K562 (cell line): ENCODE data around the gene NUDT9. TPM values are rescaled to one million over a fixed set of nuclear protein-coding genes. Genes with fewer than 3 reads are reported as not detected.

Source experiments
- ATAC-seq: fragments of 200-7000 bp; cut with Tn5 transposase; 3 replicates; pipeline ENCODE4 v1.9.1; 2020; ENCODE audit warnings: moderate library complexity
- BruUV-seq: library from RNA; stranded (reverse); fragments of 400-500 nt; replicated peaks from 2 replicates; lab custom pipeline; 2021; lab: Mats Ljungman, UMichigan
- CTCF ChIA-PET: fragments of 300-600 bp; formaldehyde crosslinking; extraction: SDS; loops from one replicate; lab custom pipeline; 2021; ENCODE audit warnings: low intra/inter-chr PET ratio; lab: Yijun Ruan, JAX
- POLR2A ChIA-PET: fragments of 300-600, 350-650 bp; sonication (Branson Sonifier 250); formaldehyde crosslinking; extraction: SDS; loops from one replicate; lab custom pipeline; 2021; ENCODE audit warnings: antibody characterized with exemption, inconsistent platforms; lab: Yijun Ruan, JAX
- DNase-seq, 4 experiments: peaks; one replicate each; pipeline versions ENCODE4 v3.0.0 to v3.0.0-alpha.2; 2011 to 2018; ENCODE audit warnings: low spot score in 3 of 4, mixed read lengths in 3 of 4; ENCODE audit errors: extremely low read depth in 1 of 4
- FAIRE-seq: peaks from 2 replicates; lab custom pipeline; 2011; peaks lifted over from hg19 to GRCh38; lab: Jason Lieb, UNC
- H2AFZ ChIP-seq: 2 replicates; pipeline ENCODE4 v1.6.0; 2011; ENCODE audit warnings: low read depth, low read length, control low read depth, inconsistent platforms
- H3K27ac ChIP-seq: fragments of 200-600 bp; 3 replicates; pipeline ENCODE4 v1.8.0; 2011; ENCODE audit warnings: low read depth, mild to moderate bottlenecking, control low read depth, inconsistent platforms, low read length, moderate library complexity, mixed read lengths; ENCODE audit errors: extremely low read depth
- H3K27me3 ChIP-seq, 2 experiments: fragments of 300-600 bp in 1 of 2; 2 replicates in 1 of 2; 3 replicates in 1 of 2; pipeline versions ENCODE4 v1.6.0 to v1.8.0; 2011; ENCODE audit warnings: inconsistent platforms in 2 of 2, low read length in 2 of 2, mild to moderate bottlenecking in 1 of 2, mixed read lengths in 1 of 2, moderate library complexity in 1 of 2; ENCODE audit not compliant: control insufficient read depth in 2 of 2, insufficient read depth in 2 of 2
- H3K36me3 ChIP-seq: fragments of 300-600 bp; 3 replicates; pipeline ENCODE4 v1.8.0; 2011; ENCODE audit warnings: mild to moderate bottlenecking, low read length, inconsistent platforms; ENCODE audit not compliant: control insufficient read depth, insufficient read depth
- H3K4me1 ChIP-seq, 2 experiments: fragments of 200-600 bp in 1 of 2; replicated peaks in 1 of 2; 2 replicates in 1 of 2; 3 replicates in 1 of 2; pipeline versions ENCODE4 v1.5.1 to v1.8.0; 2011; ENCODE audit warnings: inconsistent platforms in 2 of 2, low read length in 2 of 2, mild to moderate bottlenecking in 1 of 2, mixed read lengths in 1 of 2, moderate library complexity in 1 of 2; ENCODE audit not compliant: control insufficient read depth in 2 of 2, insufficient read depth in 2 of 2
- H3K4me2 ChIP-seq: 2 replicates; pipeline ENCODE4 v1.6.1; 2011; ENCODE audit warnings: low read length, control low read depth, inconsistent platforms, mixed read lengths; ENCODE audit not compliant: insufficient read depth
- H3K4me3 ChIP-seq: fragments of 200-600 bp; sonication (generic), shearing (Covaris generic); 2 replicates; pipeline ENCODE4 v1.5.1; 2016; ENCODE audit warnings: control low read depth, inconsistent platforms
- H3K79me2 ChIP-seq: fragments of 200-600 bp; 3 replicates; pipeline ENCODE4 v1.8.0; 2011; ENCODE audit warnings: low read length, inconsistent platforms; ENCODE audit not compliant: control insufficient read depth, insufficient read depth
- H3K9ac ChIP-seq, 2 experiments: 2 replicates each; pipeline versions ENCODE4 v1.6.0 to v1.6.1; 2011; ENCODE audit warnings: low read depth in 2 of 2, low read length in 2 of 2, control low read depth in 1 of 2, inconsistent platforms in 1 of 2, mild to moderate bottlenecking in 1 of 2, mixed read lengths in 1 of 2; ENCODE audit not compliant: insufficient read depth in 1 of 2
- H3K9me1 ChIP-seq: one replicate; pipeline ENCODE4 v1.6.0; 2011; ENCODE audit warnings: inconsistent platforms, mild to moderate bottlenecking, low read length, moderate library complexity; ENCODE audit not compliant: control insufficient read depth, insufficient read depth
- H3K9me3 ChIP-seq: replicated peaks from 2 replicates; pipeline ENCODE4 v1.5.1; 2011; ENCODE audit warnings: low read depth, low read length, inconsistent platforms; ENCODE audit not compliant: control insufficient read depth, insufficient read depth
- H4K20me1 ChIP-seq: replicated peaks from 2 replicates; pipeline ENCODE4 v1.6.1; 2011; ENCODE audit warnings: low read length, inconsistent platforms, mixed read lengths; ENCODE audit not compliant: control insufficient read depth, insufficient read depth
- ASH1L ChIP-seq: fragments of 450-650 bp; IDR thresholded peaks from 2 replicates; pipeline ENCODE4 v1.6.1; 2018; ENCODE audit warnings: borderline replicate concordance, mild to moderate bottlenecking, low read depth; ENCODE audit not compliant: partially characterized antibody
- BCOR ChIP-seq: fragments of 450-650 bp; IDR thresholded peaks from 2 replicates; pipeline ENCODE4 v1.6.1; 2016
- CBFB ChIP-seq: sonication (generic); formaldehyde crosslinking; IDR thresholded peaks from 2 replicates; pipeline ENCODE4 v1.4.0; 2020; ENCODE audit warnings: mild to moderate bottlenecking, missing genetic modification reagents
- ELF1 ChIP-seq: fragments of 200-800 bp; sonication (Bioruptor generic); IDR thresholded peaks from 2 replicates; pipeline ENCODE4 v1.6.1; 2016; ENCODE audit warnings: missing genetic modification characterization, missing compliant biosample characterization
- HDAC3 ChIP-seq: fragments of 450-650 bp; IDR thresholded peaks from 2 replicates; pipeline ENCODE4 v1.6.1; 2018; ENCODE audit warnings: borderline replicate concordance, mild to moderate bottlenecking, moderate library complexity; ENCODE audit not compliant: partially characterized antibody
- KAT7 ChIP-seq: sonication (generic); formaldehyde crosslinking; IDR thresholded peaks from 2 replicates; pipeline ENCODE4 v1.8.0; 2022; ENCODE audit warnings: missing genetic modification reagents, mild to moderate bottlenecking, borderline replicate concordance
- PHF8 ChIP-seq: fragments of 200-600 bp; sonication (generic); IDR thresholded peaks from 2 replicates; pipeline ENCODE4 v1.6.1; 2012; ENCODE audit warnings: mixed run types, mild to moderate bottlenecking, inconsistent platforms, low read length, moderate library complexity, borderline replicate concordance
- PRMT5 ChIP-seq: sonication (generic); formaldehyde crosslinking; IDR thresholded peaks from 2 replicates; pipeline ENCODE4 v1.5.0; 2020; ENCODE audit warnings: missing genetic modification reagents
- SPI1 ChIP-seq: IDR thresholded peaks from 2 replicates; pipeline ENCODE4 v1.6.1; 2011; ENCODE audit warnings: low read depth, low read length, control low read depth, borderline replicate concordance
- ZNF133 ChIP-seq: fragments of 250-450 bp; sonication (Bioruptor Pico); IDR thresholded peaks from 2 replicates; pipeline ENCODE4 v1.4.0; 2020; ENCODE audit warnings: mild to moderate bottlenecking
- ZNF511 ChIP-seq: sonication (generic); formaldehyde crosslinking; IDR thresholded peaks from 2 replicates; pipeline ENCODE4 v1.8.0; 2022; ENCODE audit warnings: mild to moderate bottlenecking, missing genetic modification reagents
- in situ Hi-C: fragments of 300-500 bp; cut with MboI; formaldehyde crosslinking; loops from 4 replicates; pipeline ENCODE4 v1.15.0; 2018; ENCODE audit warnings: inconsistent platforms, mixed read lengths
- intact Hi-C: fragments of 100-400 bp; cut with micrococcal nuclease; formaldehyde crosslinking; loops from 2 replicates; pipeline ENCODE4 v1.14.2; 2022
- polyA plus RNA-seq, 8 experiments: library from polyadenylated mRNA; depleted of rRNA in 4 of 8; stranded (reverse) in 5 of 8; unstranded in 3 of 8; fragments of >200 nt; fragmentation: Nextera tagmentation in 2 of 8; fragmentation: Illumina TruSeq in 1 of 8; extraction: Ambion mirVana in 2 of 8; extraction: Trizol in 1 of 8; gene quantifications; 2 replicates each; pipeline versions ENCODE4 v1.2.1 to v1.2.3, GENCODE V29; 2011 to 2014; ENCODE audit warnings: inconsistent platforms in 1 of 8, missing spikeins in 1 of 8
- total RNA-seq, 7 experiments: library from RNA; depleted of rRNA in 6 of 7; stranded (reverse); fragments of >200 nt in 6 of 7; fragmentation: Illumina TruSeq in 2 of 7; extraction: Trizol in 2 of 7; gene quantifications; 2 replicates each; pipeline versions ENCODE4 v1.2.1 to v1.2.3, GENCODE V29; 2011 to 2021; ENCODE audit warnings: low replicate concordance in 1 of 7
- TF ChIP-seq, protein P1 (sequence below): conservative IDR thresholded peaks from 2 replicates; pipeline ENCODE4 v1.6.1; 2011; ENCODE audit warnings: low read depth, mild to moderate bottlenecking, low read length; ENCODE audit not compliant: control insufficient read depth

NUDT9 gene
- total and polyA plus RNA-seq, 9 of the 15 experiments (the other 6 are each of a cell fraction or from before 2014, with no cell fraction given) = 8.5 to 20.8 (median 18.0) TPM

GRCh38 chr4:87461281-87461700 lies 38.9 kb downstream of the NUDT9 start:
- H2AFZ ChIP-seq = no peak overlapping the region
- DNase-seq = no peak
- FAIRE-seq = no peak
- no peak overlapping the region for H3K4me2 ChIP-seq
- in situ Hi-C loops = loop anchor here (5.0 kb wide), 1 partner anchor 189 kb away; no protein-coding TSS in a partner anchor
- ChIA-PET POLR2A (interaction anchor here (1.0 kb wide), 1 partner anchor 71 kb away, joined by 4 read pairs; no protein-coding TSS in a partner anchor), CTCF (no interaction called here)
- no peaks in the 10 kb centered on the region for H3K4me1 ChIP-seq
- H3K27ac ChIP-seq = no peak overlapping the region
- TF ChIP-seq PHF8 (no peak), ZNF511 (CRISPR knock-in tag) (no peak), PRMT5 (CRISPR knock-in tag) (no peak), ASH1L (no peak), SPI1 (no peak), HDAC3 (no peak), ELF1 (tag) (no peak), BCOR (no peak), KAT7 (no peak), CBFB (CRISPR knock-in tag) (no peak), ZNF133 (CRISPR knock-in tag) (no peak)
- TF ChIP-seq, protein P1, sequence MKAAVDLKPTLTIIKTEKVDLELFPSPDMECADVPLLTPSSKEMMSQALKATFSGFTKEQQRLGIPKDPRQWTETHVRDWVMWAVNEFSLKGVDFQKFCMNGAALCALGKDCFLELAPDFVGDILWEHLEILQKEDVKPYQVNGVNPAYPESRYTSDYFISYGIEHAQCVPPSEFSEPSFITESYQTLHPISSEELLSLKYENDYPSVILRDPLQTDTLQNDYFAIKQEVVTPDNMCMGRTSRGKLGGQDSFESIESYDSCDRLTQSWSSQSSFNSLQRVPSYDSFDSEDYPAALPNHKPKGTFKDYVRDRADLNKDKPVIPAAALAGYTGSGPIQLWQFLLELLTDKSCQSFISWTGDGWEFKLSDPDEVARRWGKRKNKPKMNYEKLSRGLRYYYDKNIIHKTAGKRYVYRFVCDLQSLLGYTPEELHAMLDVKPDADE = no peak
- ATAC-seq = no peak
- no peak overlapping the region for H3K9ac ChIP-seq
- H3K27me3 ChIP-seq = no peaks in the 10 kb centered on the region
- intact Hi-C loops = no loop called here
- no peaks in the 10 kb centered on the region for H3K9me3 ChIP-seq
- no peaks in the 10 kb centered on the region for H3K9me1 ChIP-seq
- BruUV-seq = no TSS peak
- no peaks in the 10 kb centered on the region for H4K20me1 ChIP-seq
- no peaks in the 10 kb centered on the region for H3K79me2 ChIP-seq
- H3K36me3 ChIP-seq = peaks cover 10% of the 10 kb centered on the region; the same call in 2 of the 3 replicates
- no peak overlapping the region for H3K4me3 ChIP-seq
